TTC549 (cell line): ENCODE results near the gene EYA2.
"Not testable (repeated sequence)": the region's sequence is repeated elsewhere in the genome, so short reads cannot be mapped to it uniquely, and the experiment has no call there.

Experiments used
- FAIRE-seq: peaks from 2 replicates; lab custom pipeline; 2012; peaks lifted over from hg19 to GRCh38; lab: Jason Lieb, UNC

EYA2 gene

GRCh38 chr20:46897328-46897880, 2.8 kb downstream of the EYA2 start:
- no peak for FAIRE-seq

DNA sequence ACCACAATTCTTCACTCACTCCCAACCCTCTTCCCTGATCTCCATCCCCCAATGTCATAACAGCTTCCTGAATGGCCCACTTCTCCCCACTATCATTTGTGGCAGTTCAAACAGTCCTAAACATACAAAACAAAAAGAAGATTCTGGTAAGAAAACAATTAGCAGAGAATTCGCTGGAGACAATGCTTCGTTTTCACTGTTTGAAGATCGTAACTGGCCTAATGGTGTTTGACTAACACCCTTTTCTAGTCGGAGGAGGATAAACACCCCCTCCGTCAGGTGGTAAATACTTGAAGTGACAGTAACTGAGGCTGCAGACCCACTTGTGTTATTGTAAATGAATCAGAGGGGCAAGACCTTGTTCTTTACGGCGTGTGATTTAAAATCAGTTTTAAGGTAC, 3.8 kb downstream of the EYA2 start:
- no peak for FAIRE-seq

DNA sequence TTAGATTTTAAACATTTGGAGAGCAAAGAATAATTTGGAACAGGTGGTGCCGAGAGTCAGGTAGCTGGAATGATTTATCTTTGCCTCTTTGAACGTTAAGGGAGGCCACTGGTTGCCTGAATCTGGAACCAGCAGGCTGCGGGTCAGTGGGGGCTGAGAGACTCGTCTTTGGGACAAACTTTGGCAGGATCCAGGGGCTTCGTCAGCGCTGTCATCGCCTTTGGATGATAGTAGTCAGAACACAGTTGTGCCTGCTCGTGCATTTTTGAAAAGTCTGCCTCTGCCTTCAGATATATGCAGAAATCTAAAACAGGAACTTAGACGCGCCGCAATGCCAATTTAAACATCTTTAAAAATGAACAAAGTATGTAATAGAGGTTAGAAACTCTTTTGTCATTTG, 5.0 kb downstream of the EYA2 start:
- FAIRE-seq, result no peak

GRCh38 chr20:46900086-46900485, 5.4 kb downstream of the EYA2 start:
- FAIRE-seq, result no peak

DNA sequence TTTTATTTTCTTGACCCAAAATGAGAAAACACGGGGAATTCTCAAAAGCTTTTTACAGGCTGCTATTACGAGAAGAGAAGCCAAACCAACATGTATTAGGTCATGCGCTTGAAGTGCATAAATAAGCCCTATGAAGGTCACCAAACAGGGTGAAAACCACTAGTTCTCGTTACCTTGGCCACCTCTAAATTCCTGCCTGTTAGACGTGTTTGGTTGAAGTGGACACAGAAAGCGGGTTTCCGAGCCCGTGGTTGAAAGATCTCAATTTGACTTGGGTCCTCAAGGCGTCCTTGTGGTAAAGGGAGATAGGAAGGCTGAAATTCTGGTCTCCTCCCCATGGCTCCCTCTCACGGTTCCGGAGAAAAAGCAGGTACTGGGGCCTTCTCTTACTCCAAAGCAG, 6.2 kb downstream of the EYA2 start:
- FAIRE-seq, result no peak

- FAIRE-seq, result no peak
These were observed 7.0 kb downstream of the EYA2 start for GRCh38 chr20:46901638-46902037.

DNA sequence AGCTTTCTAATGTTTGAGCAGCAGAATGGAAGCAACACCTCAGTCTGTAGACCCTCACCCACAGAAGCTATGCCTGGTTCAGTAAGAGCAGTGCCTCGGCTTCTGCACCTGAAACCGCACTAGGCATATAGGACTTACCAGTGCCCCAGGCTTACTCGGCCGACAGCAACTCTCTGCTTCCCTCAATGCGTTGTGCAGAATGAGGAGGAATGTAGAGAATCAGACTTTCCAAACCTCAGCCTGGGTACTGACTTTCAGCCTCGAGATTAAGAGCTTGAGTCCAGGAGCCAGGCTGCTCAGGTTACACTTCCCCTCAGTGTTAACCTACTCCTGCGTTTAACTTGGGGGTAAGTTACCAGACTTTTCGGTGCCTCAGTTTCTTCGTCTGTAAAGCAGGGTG, 8.6 kb downstream of the EYA2 start:
- no peak for FAIRE-seq

DNA sequence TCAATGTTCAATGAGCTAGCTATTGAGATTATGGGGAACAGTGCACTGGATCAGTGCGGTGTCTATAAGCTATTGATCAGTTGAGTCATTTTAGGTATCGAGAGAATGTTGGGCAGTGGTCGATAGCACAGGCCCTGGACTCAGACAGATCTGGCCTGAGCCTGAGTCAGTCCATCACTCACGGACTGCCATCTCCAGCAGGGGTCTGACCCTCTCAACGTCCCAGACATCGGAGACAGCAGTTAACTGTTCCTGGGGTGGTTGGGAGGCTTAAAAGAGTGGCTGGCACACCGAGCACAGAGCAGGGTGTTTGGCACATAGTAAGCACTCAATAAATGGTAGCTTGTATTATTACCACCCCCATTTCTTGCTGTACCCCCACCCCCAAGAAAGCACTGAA, 9.3 kb downstream of the EYA2 start:
- FAIRE-seq, result no peak

DNA sequence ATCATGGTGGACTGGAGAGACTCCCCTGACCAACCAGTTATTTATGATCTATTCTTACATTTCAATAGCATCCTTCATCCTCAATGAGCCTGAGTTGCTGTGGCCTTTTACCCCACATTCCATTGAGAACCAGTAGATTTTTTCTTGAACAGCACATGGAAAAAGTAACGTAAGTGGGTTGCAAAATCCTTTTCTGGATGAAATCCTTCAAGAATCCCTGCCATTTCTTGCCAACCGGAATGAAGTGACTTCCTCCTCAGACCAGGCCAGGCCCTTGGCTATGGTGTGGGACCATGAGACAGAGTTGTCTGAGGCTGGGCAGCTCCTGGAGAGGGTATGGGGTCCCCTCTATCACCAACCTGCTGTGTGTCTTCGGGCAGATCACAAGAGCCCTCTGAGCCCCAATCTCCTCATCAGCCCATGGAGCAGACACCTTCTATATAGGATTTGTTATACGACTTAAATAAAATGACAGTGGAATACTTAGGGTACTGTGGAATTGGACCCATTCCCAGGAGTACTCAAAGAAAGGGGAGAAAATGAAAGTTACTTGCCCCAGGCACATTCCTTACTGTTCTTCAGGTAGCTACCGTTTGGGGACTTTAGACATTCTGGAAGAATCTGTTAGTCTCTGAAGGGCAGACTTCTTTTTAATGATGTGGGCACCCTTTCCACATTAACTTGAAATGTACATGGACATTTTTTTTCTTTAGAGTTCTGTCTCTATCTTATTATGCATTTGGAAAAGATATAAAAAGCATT, 10.9 kb downstream of the EYA2 start:
- FAIRE-seq, result no peak

DNA sequence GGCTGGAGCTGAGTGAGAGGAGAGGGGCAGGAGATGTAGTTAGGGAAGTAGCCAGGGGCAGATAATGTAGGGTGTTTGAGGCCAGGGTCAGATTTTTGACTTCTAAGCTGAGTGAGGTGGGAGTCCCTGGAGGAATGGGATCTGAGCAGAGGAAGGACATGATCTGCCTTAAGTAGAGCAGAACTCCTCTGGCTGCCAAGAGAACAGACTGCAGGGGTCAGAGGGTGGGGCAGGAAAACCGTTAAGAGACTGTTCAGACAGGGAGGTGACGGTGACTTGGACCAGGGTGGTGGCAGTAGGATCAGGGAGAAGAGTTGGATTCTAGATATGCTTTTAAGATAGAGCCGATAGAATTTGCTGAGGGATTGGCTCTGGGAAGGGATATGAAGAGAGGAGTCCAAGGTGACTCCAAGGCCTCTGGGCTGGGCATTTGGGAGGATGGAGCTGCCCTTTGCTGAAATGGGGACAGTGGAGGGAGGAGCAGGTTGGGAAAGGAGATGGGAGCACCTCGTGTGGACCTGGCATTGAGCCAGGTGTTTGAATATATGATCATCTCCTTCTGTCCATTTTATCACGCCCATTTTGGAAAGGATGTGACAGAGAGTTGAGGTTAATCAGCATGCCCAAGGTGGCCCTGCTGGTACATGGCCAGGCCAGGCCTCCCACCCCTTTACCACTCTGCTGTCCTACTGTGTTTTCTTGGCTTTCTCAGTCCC, 18.8 kb downstream of the EYA2 start:
- no peak for FAIRE-seq

DNA sequence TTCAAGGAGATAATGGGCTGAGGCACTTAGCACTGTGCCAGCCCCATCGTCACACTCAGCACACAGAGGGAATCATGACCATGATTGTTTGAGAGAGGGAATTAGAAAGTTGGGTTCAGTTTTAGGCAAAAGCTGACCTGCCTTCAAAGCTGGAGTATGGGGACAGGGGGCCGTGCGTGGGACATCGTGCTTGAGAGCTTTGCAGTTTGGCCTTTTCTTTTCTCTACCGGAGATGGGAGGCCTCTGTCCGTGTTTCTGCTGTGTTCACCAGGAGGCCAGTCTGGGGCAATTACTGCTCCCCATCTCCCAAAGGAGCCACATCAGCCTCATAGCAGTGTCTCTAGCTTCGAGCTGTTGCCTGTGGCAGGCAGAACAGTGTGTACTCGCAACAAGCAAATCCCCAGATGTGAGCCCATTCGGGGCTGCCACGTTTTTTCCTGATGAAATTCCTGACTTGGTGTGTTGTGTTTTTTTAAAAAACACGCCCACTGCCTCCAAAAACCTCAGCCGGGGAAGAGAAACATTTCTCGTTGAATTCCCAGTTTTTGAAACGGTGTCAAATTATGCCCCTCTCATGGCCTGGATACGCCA, 20.2 kb downstream of the EYA2 start:
- FAIRE-seq, result no peak

GRCh38 chr20:46915575-46916257, 21.1 kb downstream of the EYA2 start:
- FAIRE-seq, result no peak

GRCh38 chr20:46916258-46916603, 21.6 kb downstream of the EYA2 start:
- FAIRE-seq, result no peak

GRCh38 chr20:46917155-46917554, 22.5 kb downstream of the EYA2 start:
- no peak for FAIRE-seq

- no peak for FAIRE-seq
These were observed 25.5 kb downstream of the EYA2 start for GRCh38 chr20:46920114-46920513.

DNA sequence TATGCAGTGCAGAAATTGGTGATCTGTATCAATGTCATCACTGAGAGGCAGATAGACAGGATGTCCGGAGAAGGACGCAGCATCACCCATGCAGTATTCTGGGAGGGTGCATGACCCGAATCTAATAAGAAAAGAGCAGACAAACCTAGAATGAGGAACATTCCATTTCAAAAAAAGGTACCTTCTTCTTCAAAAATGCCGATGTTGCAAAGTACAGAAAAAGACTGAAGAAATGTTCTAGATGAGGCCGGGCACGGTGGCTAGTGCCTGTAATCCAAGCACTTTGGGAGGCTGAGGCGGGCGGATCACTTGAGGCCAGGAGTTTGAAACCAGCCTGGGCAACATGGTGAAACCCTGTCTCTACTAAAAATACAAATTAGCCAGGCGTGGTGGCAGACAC, 28.2 kb downstream of the EYA2 start:
- FAIRE-seq, result not testable (repeated sequence)

GRCh38 chr20:46923550-46923949, 28.9 kb downstream of the EYA2 start:
- FAIRE-seq, result no peak

DNA sequence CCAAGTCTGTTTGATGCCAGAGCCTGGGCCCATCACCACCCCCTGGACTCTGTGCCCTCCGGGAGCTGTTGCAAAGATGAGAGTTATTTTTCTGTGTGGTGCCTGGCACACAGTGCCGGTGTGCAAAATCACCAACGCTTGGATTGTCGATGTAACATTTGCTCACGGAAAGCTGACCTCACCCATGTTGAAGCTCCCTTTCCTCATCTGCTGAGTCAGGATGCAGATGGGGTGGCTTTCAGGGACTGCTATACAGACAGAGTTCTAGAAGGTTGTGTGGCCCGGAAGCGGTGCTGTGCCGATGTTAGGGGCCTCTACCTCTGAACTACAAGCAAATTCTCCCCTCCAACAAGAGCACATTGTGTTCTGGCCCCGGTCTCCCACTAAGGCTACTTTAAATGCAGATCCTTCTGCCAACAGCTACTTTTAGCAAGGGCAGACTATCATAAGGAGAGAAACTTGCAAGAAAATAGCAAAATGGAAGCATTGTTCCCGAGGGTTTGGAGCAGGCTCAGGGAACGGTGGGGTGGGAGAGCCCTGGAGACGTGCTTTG, 34.0 kb downstream of the EYA2 start:
- no peak for FAIRE-seq

DNA sequence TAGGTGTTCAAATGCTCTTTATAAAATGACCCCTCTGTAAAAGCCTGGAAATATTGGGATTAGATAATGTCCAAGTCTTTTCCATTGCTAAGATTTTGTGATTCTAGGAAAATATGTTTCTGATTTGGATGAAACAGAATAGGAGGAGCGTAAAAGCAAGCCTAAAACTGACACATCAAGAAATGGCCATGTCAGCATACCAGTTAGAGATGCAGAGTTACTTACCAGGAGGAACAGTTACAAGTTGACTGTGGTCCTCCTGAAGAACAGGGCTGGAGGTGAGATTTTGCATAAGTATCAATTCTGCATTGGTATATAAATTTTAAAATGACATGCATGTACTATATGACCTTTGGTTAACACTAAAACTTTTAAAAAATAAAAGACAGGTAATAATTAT, 35.3 kb downstream of the EYA2 start:
- FAIRE-seq, result no peak

DNA sequence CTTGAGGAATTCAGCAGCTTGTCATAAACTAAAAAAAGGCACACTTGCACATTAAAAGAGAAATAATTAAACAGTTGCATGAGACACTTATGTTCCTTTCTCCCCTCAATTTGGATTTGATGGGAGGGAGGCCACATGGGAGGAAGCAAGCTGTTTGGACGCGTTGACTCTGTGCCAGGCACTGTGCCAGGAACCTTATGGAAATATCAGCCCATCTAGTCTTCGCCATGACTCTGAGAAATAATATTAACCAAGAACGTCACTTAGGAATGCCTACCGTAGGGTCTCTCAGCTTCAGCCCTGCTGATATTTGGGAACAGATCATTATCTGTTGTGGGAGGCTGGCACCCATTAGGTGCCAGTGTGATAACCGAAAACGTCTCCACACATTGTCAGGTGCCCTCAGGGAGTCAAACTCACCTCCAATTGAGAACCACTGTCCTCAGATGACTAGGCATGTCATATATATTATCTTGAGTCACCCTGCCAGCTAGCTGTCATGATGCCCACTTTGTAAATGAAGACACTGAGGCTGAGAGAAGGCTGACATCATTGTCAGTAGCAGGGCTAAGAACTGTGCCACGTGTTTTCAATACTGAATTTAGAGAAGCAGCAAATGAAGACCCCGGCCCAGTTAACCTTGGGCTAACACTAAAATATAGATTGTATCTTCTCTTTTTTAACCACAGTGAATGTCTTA, 36.1 kb downstream of the EYA2 start:
- no peak for FAIRE-seq

DNA sequence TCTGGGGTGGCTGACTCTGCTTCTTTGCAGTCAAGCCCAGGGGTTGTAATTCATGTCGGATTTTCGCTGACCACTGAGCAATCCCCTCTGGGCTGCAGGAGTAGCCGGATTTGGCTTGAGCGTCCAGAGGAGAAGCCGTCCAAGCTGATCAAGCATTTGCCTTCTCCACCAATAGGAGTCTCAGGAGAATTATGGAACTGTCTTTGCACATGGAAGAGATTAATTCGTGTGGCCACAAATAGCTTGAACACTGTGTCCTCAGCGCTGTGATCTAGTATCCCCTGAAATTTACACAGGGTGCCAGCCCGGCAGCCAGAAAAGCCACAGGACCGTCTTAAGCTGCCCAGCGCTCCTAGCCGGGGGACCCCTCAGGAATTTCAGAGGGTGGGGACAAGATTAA, 37.1 kb downstream of the EYA2 start:
- no peak for FAIRE-seq

DNA sequence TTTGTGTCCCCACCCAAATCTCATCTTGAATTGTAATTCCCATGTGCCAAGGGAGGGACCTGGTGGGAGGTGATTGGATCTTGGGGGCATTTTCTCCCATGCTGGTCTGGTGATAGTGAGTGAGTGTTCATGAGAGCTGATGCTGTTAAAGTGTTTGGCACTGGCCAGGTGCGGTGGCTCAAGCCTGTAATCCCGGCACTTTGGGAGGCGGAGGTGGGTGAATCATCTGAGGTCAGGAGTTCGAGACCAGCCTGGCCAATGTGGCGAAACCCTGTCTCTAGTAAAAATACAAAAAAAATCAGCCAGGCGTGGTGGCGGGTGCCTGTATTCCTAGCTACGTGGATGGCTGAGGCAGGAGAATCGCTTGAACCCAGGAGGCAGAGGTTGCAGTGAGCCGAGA, 37.8 kb downstream of the EYA2 start:
- FAIRE-seq, result not testable (repeated sequence)
